CD4-positive, alpha-beta T cell treated with Interleukin-2 at 100 ng/mL for 4 hours (primary cell): ENCODE results near the gene PPP1R14C.
"Not testable (repeated sequence)": the region's sequence is repeated elsewhere in the genome, so short reads cannot be mapped to it uniquely, and the experiment has no call there.

Experiments used
- DNase-seq: peaks from one replicate; pipeline ENCODE4 v3.0.0-alpha.2; 2020; ENCODE audit warnings: low spot score

The PPP1R14C gene

DNA sequence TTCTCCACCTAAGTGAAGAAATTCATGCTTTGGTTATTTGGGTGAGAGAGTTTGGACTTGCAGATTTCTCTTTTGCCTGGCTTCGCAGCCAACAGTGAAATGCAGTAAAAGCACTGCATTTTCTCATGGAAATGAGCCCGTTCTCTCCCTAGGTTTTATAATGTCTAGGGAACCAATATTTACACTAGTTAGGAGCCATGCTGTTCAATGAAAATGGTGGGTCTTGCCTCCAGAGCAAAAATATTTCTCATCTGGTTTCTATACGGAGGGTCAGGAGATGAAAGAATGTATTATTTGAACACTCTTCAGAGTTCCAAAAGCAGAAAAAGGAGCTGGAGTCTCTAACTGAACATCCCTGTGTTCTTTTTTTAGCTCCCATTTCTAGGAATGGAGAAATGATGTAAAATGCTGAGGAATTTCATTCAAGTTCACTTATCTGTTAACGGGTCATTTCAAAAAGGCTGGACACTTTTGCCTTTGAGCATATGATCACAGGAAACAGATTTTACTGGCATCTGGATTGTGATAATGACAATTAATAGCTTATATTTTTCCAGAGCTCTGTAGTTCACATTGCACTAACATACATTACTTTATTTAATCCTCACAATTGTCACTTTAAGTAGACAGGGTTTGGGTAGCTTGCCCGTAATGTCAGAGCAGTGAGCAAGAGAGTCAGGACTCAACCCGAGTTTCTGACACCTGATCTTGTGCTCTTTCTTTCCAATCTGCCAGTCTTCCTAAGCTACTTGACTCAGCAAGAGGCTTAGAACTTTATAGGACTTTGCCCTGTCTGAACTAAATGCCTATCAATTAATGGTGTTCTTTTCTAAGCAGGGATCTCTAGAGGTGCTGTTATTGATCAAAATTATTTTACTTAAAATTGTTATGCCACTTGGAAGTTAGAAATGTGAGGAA is 78.0 kb downstream of the PPP1R14C start:
- no peak for DNase-seq

DNA sequence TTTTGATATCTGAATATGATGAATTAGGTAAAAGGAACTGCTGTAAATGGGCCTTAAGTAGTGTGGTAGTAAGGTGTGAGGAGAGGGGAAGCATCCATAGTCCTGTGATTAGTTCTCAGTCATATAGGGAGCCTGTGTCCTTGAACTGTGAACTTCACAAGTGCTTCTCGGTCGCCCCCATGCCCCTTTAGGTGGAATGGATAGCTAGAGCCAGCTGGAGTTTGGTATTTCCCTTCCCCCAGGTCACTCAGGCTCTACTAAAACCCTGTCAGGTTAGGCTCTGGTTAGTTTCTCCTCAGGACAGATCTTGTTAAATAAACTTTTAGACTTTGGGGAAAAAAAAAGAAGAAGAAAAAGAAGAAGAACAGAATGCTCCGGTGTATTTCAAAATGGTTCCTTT is 82.0 kb downstream of the PPP1R14C start:
- DNase-seq = no peak

DNA sequence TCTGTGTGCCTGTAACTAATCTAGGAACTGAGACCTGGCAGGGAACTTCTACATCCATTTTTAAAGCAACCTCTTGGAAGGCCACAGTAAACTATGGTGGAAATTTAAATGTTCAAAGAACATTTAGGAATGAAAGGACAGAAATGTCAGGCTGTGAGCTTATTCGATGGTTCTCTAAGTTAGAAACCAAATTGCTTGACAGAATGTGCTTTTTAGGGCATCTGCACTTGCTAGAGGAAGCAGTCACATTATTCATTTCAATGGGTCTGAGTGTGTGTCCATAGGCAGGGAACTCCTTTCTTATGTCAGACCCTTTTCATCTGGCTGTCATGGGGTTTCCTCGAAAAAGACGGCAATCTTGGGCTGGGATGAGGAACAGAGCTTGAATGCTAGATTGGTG is 84.4 kb downstream of the PPP1R14C start:
- no peak for DNase-seq

DNA sequence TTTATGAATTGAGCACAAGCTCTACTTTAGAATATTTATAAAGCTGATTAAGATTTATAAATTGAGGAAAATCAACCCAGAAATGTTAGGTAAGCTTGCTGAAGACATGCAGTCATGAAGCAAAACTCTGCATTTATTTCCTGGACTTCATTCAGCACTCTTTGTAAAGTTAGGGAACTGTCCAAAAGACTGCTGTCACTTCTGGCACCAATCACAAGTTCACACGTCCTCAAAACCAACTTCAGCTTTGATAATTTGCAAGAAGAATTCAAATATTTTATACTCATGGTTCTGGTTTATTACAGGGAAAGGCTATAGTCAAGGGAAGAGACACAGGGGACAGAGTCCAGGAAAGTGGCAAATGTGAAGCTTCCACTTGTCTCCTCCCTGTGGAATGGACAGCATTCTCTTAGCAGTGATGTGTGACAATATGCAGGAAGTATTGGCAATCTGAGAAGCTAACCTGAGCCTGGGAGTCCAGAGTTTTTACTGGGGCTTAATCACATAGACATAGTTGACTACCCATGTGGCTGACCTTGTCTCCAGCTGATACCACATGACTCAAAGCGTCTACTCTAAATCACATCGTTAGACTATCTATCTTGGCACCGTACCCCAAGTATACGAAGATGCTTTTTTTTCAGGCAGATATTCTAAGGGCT is 85.4 kb downstream of the PPP1R14C start:
- DNase-seq = no peak

DNA sequence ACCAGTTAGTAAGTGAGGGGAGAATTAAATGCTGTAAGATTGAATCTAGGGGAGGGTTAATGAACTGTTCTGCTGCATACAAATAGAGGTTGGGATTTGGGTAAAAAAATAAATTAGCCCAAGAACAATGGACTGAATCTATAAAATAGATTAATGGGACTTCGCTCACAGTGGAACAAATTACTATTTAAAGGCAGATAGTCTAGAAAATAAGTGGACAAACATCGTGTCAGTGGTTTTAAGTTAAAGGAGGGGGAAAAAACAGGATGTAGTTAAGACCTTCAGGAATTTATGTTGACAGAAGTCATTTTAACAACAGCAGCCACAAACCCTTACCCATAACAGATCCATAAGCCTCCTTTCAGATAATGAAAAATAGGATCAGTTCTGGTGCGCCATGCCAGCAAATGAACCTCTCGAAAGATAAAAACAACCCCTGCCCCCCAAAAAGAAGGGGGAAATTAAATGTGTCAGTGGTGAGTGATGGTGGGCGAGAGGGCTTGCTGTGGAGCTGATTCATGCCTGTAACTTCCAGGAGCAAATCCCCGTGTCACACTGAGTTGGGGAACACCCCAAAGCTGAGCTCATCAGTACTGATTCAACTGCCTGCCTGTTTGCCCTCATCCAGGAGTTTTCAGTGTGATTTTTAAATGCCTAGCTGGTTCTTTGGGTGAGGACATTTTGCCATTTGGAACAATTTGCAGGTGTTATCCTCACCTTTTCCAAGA is 86.8 kb downstream of the PPP1R14C start:
- no peak for DNase-seq

DNA sequence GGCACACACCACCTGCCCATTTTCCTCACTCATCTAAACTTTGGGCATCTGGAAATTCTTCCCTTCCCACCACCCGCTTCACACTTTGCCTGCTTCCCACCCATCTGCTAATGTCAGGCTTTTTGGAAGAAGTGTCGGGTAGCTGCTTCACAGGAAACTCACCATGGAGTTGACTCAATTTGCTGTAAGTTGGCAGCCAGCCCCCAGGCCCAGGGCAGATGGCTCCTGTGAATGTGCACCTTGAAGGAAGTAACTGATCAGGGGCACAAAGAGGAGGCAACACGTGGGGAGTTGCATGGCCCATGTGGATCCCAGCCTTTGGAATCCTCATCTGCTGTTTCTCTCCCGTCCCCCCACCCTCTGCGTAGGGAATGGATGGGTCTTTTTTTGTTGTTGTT is 87.3 kb downstream of the PPP1R14C start:
- DNase-seq = no peak

DNA sequence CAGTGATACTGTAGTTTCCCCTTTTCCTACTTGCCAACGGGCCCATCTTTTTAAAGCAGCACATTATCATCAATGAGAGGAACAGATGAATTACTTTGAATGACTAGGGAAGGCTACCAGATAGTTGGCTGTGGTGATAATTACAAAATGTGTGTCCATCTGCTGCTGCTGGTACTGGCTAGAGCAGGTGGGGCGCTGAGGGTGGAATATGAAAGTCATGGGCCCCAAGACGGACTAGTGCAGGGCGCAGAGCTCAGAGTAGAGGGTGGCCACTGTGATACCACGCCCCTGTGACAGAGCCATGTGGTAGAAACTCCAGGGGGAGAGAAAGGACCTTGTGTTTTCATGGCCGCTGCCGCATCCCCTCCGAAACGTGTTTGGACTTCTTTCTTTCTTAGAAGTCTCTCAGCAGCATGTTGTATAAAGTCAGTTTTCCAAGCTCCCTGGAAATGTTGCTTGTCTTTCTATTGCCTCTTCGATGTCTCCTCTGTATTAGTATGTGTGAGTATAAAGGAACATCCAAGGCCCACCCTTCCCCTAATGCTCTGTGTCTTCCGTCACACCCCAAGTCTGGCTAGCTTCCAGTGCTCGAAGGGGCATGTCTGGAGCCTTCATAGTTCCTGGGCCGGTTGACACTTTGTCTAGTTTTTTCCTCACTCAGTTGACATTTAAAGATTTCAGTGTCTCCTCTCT is 88.1 kb downstream of the PPP1R14C start:
- DNase-seq = no peak

DNA sequence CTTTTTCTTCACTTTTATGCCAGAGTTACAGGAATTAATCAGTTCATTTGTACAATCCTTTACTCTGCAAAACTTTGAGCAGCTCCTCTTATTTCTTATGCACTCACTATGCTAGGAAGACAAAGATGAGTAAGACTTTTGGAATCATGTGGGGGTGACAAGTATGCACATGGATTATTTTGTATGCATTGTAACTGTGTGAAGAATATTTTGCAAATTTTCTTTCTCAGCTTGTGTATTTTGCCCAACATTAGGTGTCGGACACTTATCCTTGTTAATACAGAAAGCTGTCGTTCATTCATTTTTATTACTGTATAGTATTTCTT is 88.6 kb downstream of the PPP1R14C start:
- no peak for DNase-seq

DNA sequence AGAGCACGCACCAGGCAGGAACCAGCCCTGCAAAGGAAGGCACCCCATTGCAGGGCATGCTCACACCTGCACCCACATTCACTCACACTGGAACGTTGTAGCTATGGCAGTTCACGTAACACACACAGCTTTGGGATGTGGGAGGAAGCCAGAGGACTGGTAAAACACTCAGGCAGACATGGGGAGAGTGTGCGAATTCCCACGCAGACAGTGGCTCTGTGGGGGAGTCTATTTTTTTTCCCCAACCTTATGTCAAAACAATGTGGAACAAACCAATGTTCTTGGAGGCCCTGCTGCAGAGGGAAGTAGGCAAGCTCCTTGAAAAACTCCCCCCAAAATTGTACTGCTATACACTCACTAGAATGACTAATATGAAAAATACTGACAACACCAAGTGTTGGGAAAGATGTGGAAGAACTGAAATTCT is 91.0 kb downstream of the PPP1R14C start:
- no peak for DNase-seq

DNA sequence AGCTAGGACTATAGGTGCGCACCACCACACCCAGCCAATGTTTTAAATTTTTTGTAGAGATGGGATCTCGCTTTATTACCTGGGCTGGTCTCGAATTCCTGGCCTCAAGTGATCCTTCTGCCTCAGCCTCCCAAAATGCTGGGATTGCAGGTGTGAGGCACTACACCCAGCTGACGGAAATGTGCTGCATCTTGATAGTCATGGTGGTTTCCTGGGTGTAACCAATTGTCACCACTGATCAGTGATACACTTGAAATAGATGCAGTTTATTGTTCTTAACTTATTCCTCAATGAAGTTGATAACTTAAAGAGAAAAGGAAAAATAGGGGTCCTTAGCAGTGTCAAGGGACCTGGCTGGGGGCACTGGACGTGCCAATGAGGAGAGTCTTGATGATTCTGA is 92.4 kb downstream of the PPP1R14C start:
- DNase-seq = no peak

DNA sequence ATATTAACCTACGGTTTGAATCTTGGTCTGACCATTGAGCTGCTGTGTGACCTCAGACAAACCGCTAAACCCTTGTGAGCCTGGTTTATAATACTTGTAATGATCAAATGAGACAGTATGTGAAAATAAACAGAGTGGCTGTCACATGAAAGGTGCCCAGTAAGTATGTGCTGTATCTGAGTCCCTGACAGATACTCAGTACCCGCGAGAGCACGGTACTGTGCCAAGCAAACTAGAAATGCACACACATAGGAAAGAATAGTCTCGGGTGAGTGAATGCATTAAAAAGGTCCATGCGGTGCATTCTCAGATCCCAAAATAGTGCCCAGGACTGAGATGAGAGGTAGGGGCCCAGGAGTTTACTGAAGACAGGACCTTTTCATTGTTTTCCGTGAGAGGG is 93.3 kb downstream of the PPP1R14C start:
- no peak for DNase-seq

DNA sequence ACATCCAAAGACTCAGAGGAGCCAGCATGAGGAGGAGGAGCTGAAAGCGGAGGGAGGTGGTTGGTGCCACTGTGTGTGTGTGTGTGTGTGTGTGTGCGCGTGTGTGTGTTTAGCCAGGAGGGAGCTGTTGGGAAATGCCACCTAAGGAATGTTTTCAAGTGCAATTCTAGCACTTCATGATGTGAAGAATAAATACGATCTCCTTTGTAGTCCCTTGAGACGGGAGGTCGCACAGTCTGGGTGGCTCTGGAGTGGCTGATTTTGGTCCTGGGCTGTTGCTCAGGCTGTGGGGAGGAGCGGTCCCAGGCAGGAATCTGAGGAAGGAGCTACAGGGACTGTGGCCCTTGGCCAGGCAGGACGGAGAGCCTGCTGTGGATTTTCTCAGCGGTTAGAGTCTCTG is 93.7 kb downstream of the PPP1R14C start:
- no peak for DNase-seq

DNA sequence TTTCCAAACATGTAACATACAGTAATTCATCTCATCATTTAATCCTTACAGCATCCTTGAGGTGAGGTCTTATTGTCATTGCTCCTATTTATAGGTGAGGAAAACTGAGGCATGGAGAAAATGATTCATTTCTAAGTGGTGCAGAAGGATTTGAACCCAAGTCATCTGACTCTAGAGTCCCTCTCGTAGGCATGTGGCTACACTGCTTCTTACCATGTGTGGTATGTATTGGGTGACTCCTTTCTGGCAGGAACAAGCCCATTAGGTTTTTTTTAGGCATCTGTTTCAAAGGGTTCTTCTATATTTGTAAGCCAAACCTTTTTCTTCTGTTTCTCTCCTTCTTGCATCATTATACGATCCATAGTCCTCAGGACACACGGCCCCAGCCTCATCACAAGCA is 94.8 kb downstream of the PPP1R14C start:
- no peak for DNase-seq

DNA sequence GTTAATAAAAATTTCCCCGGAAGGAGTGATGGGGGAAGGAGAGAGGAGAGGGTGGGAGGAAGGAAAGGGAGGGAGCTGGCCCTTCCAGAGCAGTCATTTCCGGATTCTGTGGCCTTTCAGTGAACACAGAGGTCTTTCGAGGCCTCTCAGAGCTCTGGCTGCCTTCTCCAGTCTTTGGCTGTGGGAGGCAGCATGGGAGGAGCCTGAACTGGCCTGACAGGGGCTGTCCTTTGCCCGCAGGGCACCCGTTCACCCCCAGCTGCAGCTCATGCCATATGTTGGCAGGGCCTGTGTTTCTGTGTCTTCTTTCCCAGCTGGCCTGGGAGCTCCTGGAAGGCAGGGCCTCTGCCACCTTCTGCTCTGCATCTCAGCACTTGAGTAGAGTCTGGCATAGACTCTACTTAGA is 95.5 kb downstream of the PPP1R14C start:
- DNase-seq = no peak

DNA sequence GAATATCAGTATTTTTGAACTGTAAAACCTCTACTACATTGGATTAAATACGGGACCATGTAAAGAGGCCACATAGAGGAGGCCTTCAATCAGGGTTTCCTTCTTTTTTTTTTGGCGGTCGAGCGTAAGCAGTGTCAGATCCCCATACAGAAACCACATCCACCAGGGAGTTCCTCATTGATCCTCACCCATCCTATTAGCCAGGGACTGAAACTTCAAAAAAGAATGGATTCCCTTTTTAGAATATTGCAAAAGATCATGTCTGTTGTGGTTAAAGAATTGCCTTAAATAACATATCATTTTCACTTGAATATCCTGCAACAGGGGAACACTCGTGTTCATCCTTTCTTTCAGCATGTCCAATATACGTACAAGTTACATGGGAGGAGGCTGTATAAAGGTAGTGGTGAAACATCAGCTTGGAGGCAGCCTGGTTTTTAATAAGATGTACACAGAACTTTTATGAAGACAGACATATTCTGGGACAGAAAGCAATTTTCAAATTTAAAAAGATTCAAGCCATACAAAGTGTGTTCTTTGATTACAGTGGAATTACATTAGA is 96.1 kb downstream of the PPP1R14C start:
- no peak for DNase-seq

DNA sequence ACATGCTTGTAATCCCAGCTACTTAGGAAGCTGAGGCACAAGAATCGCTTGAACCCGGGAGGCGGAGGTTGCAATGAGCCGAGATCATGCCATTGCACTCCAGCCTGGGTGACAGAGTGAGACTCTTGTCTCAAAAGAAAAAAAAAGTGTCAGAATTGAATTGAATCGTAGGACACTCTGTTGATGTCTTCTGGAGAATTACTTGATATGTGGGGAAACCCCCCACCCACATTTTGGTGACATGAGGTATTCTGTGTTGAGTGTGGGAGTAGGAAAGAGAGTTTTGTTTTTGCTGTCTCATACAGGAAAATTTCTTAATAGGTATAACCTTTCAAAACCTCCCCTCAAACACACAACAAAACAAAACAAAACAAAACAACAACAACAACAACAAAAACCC is 98.9 kb downstream of the PPP1R14C start:
- not testable (repeated sequence) for DNase-seq

DNA sequence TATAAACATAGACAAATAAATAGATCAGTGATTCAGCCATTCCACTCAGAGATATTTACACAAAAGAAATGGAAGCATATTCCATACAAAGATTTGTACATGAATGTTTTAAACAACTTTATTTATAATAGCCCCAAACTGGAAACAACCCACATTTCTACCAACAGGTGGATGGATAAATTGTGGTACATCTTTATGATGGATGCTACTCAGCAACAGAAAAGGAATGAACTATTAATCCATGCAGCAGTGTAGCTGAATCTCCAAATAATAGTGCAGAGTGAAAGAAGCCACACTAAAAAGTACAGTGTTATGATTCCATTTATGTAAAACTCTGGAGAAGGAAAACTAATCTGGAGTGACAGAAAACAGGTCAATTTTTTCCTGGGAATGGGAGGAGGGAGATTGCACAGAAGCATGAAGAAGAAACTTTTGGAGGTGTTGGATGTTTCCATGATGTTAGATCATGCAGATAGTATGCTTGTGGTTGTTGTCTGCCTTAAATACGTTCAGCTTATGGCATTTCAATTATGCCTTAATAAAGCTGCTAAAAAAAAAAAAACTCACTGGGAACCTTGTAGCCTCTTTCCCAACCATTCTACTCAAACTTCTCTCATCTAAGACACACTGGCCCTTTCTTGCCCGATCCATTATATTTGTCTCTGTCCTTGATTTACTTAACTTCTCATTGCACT is 100.9 kb downstream of the PPP1R14C start:
- DNase-seq = no peak

DNA sequence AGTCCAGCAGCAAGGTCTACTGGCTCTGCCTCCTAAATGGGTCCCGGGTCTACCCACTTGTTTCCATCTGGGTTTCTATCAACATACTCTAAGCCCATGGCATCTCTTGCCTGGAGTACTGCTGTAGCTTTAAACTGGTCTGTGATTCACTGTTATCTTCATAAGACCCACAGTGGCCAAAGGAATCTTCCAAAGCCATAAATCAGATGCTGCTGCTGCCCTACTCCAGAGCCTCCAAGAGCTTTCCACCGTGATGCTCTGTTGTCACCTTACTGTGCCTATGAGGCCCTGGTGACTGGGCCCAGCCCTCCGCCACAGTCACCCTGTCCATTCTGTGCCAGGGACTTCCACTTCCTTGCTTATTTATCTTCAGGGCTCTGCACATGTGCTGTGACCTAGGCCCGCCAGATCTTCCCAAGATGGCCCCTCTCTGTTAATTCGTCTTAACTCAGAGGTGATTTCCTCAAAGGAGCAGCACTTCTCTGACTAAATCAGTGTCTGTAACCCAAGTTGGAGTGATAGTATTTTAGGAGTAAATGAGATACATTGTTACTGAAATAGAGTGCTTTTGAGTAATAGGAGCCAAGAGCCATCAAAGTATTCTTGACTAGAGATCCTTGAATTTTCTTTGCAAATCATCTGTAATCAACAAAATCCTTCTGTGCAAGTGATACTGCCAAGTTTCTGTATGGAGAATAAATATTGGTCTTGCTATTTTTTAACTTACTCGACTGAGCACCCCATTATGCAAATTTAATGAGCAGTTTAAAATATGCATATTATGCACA is 102.5 kb downstream of the PPP1R14C start:
- DNase-seq = no peak

DNA sequence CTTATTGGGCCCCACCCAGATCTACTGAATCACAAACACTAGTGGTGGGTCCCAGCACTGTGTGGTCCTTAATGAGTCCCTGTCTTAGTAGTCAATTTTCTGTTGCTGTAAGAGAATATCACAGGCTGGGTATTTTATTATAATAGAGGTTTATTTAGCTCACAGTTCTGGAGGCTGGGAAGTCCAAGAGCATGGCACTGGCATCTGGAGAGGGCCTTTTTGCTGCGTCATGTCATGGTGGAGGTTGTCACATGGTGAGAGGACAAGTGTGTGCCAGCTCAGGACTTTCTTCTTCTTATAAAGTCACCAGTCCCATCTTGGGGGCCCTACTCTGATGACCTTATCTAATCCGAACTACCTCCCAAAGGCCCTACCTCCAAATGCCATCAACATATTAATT is 105.0 kb downstream of the PPP1R14C start:
- no peak for DNase-seq

DNA sequence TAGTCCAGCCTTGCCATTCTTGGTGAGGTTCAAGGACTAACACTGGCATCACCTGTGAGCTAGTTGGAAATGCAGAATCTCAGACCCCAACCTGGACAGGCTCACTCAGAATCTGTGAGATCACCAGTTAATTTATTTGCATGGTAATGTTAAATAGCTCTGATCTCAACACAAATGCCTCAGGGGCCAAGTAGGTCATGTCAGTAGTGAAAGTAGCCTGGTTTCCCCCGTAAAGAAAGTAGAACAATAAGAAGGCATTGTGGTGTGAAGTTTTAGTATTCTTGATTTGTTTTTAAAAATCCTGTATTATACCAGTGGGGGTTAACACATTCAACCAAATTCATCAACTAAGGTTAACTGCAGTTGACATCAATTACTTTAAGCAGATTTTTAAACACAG is 105.5 kb downstream of the PPP1R14C start:
- no peak for DNase-seq

DNA sequence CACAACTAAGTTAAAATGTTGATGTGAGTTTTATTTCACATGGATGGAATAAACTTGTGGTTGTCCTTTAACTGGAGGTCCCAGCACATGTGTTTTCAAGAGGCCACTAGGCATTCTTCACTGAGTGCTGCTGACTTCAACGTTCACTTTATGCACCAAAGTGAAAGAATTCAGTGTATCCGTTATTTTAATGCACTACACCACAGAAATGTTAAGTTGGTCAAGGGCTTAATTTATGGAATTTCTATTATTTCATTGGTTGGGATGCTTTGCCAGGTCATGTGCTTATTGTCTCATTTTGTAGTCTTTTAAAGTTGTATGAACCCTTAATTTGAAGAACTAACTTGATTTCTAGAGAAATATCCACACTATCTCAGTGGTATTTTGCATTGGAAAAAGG is 106.4 kb downstream of the PPP1R14C start:
- no peak for DNase-seq
